Activated naive CD4-positive, alpha-beta T cell treated with anti-CD3 and anti-CD28 coated beads, Interleukin-2, amount 50 U/mL, for 24 hours (primary cell): Measurements from ENCODE around the gene PCDHGA1.
A peak's percentile ranks its signal among the peaks of the same experiment; 100 is the strongest.
"Not testable (repeated sequence)": the region's sequence is repeated elsewhere in the genome, so short reads cannot be mapped to it uniquely, and the experiment has no call there.

Source experiments
- H3K27ac Mint-ChIP-seq: one replicate; pipeline ENCODE4 v1.8.0; 2021; ENCODE audit warnings: mild to moderate bottlenecking, mixed read lengths
- H3K27me3 Mint-ChIP-seq: one replicate; pipeline ENCODE4 v1.8.0; 2021; ENCODE audit warnings: mixed read lengths
- H3K36me3 Mint-ChIP-seq: one replicate; pipeline ENCODE4 v1.8.0; 2021; ENCODE audit warnings: mixed read lengths
- H3K4me1 Mint-ChIP-seq: one replicate; pipeline ENCODE4 v1.8.0; 2021; ENCODE audit warnings: mixed read lengths
- H3K4me3 Mint-ChIP-seq: one replicate; pipeline ENCODE4 v1.8.0; 2021; ENCODE audit warnings: mild to moderate bottlenecking, mixed read lengths
- H3K9me3 Mint-ChIP-seq: one replicate; pipeline ENCODE4 v1.8.0; 2021; ENCODE audit warnings: mixed read lengths

Gene PCDHGA1

DNA sequence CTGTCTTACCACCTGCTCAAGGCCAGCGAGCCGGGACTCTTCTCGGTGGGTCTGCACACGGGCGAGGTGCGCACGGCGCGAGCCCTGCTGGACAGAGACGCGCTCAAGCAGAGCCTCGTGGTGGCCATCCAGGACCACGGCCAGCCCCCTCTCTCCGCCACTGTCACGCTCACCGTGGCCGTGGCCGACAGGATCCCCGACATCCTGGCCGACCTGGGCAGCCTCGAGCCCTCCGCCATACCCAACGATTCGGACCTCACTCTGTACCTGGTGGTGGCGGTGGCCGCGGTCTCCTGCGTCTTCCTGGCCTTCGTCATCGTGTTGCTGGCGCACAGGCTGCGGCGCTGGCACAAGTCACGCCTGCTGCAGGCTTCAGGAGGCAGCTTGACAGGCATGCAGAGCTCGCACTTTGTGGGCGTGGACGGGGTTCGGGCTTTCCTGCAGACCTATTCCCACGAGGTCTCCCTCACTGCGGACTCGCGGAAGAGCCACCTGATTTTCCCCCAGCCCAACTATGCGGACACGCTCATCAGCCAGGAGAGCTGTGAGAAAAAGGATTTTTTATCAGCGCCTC is 10.6 kb downstream of the PCDHGA1 start:
- H3K9me3 Mint-ChIP-seq, result peaks cover 44% of the 10 kb centered on the region
- H3K27ac Mint-ChIP-seq, H3K4me1 Mint-ChIP-seq, H3K4me3 Mint-ChIP-seq: not testable (repeated sequence)
- H3K27me3 Mint-ChIP-seq, result peaks cover 68% of the 10 kb centered on the region
- peaks cover 27% of the 10 kb centered on the region for H3K36me3 Mint-ChIP-seq

GRCh38 chr5:141342773-141343172 is 12.5 kb downstream of the PCDHGA1 start:
- H3K4me1 Mint-ChIP-seq, result no peaks in the 10 kb centered on the region
- H3K36me3 Mint-ChIP-seq, result peaks cover 20% of the 10 kb centered on the region
- no peak overlapping the region for H3K4me3 Mint-ChIP-seq
- H3K27me3 Mint-ChIP-seq, result peaks cover 61% of the 10 kb centered on the region
- H3K27ac Mint-ChIP-seq, result no peak overlapping the region
- peaks cover 38% of the 10 kb centered on the region for H3K9me3 Mint-ChIP-seq

DNA sequence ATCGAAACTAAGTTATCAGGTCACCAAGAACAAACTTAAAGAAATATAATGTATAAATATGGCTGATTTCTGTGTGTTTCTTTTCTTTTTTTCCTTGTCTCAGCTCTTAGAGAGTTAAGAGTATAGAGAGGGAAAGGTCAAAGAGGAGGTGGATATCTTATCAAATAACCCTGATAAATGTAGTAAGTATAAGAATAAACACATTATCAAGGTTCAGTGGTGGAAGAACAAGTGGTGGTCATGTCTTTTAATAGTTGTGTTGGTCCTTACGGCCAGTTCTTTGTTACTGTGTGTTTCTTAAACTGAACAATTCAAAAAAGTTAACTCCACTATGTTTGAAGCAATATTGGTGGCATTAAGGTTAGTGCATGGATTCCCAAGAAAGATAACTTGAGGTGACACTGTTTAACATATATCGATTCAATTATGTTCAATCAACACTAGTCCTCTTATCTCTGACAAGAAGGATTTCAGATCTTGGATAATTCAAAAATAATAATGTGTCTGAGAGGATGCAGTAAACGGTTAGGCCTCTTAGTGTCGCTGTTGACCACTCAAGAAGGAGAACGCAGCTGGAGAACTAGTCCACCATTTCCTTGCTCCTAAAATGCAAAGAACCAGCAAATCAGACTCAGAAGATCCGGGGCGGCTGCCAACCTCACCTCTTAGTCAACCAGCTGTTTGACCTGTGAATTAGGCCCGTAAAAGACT is 13.1 kb downstream of the PCDHGA1 start, which contains the start of gene PCDHGA3:
Gene PCDHGA3, plus strand, starts transcription at position 588 of the 711 bp plus-strand sequence. CDS start 205 bp downstream, outside the sequence.
- H3K9me3 Mint-ChIP-seq, result peaks cover 32% of the 10 kb centered on the region
- no peak within 1 kb of the TSS for H3K4me3 Mint-ChIP-seq
- peaks cover 20% of the 10 kb centered on the region for H3K36me3 Mint-ChIP-seq
- no peak within 1 kb of the TSS for H3K27ac Mint-ChIP-seq
- peaks cover 58% of the 10 kb centered on the region for H3K27me3 Mint-ChIP-seq
- no peaks in the 10 kb centered on the region for H3K4me1 Mint-ChIP-seq

DNA sequence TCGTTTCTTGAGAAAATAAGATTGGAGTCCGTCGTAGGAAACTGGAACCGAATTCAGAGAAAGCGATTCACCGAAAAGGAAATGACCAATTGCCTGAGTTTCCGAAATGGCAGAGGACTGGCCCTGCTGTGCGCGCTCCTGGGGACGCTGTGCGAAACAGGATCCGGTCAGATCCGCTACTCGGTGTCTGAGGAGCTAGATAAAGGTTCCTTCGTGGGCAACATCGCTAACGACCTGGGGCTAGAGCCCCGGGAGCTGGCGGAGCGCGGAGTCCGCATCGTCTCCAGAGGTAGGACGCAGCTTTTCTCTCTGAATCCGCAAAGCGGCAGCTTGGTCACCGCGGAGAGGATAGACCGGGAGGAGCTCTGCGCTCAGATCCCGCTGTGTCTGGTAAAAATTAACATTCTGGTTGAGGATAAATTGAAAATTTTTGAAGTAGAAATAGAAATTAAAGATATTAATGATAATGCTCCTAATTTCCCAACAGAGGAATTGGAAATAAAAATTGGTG is 13.7 kb downstream of the PCDHGA1 start:
- Mint-ChIP-seq H3K36me3 (peaks cover 22% of the 10 kb centered on the region), H3K4me1 (no peaks in the 10 kb centered on the region), H3K4me3 (no peak overlapping the region), H3K27me3 (peaks cover 58% of the 10 kb centered on the region), H3K9me3 (peaks cover 35% of the 10 kb centered on the region), H3K27ac (no peak overlapping the region)

DNA sequence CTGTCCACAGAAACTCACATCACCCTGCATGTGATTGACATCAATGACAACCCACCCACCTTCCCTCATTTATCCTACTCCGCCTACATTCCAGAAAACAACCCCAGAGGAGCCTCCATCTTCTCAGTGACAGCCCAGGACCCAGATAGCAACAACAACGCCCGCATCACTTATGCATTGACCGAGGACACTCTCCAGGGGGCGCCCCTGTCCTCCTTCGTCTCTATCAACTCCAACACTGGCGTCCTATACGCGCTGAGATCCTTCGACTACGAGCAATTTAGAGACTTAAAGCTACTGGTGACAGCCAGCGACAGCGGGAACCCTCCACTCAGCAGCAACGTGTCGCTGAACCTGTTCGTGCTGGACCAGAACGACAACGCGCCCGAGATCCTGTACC is 15.0 kb downstream of the PCDHGA1 start:
- no peak overlapping the region for H3K27ac Mint-ChIP-seq
- H3K4me1 Mint-ChIP-seq, result no peaks in the 10 kb centered on the region
- H3K36me3 Mint-ChIP-seq, result peaks cover 21% of the 10 kb centered on the region
- H3K27me3 Mint-ChIP-seq, result peaks cover 63% of the 10 kb centered on the region
- peaks cover 33% of the 10 kb centered on the region for H3K9me3 Mint-ChIP-seq
- H3K4me3 Mint-ChIP-seq, result no peak overlapping the region

- H3K4me1 Mint-ChIP-seq, H3K4me3 Mint-ChIP-seq, H3K27ac Mint-ChIP-seq: not testable (repeated sequence)
- H3K36me3 Mint-ChIP-seq, result peaks cover 20% of the 10 kb centered on the region
- H3K27me3 Mint-ChIP-seq, result peaks cover 66% of the 10 kb centered on the region
- H3K9me3 Mint-ChIP-seq, result peaks cover 33% of the 10 kb centered on the region
Observed at GRCh38 chr5:141346017-141346416, 15.7 kb downstream of the PCDHGA1 start.

GRCh38 chr5:141349917-141350619 is 19.8 kb downstream of the PCDHGA1 start, which contains the start of gene PCDHGB1:
Gene PCDHGB1, plus strand, starts transcription at chr5:141350099. Its CDS starts 162 bp downstream, at chr5:141350261.
- Mint-ChIP-seq H3K27me3 (peaks cover 55% of the 10 kb centered on the region), H3K4me3 (no peak within 1 kb of the TSS), H3K27ac (peak within 1 kb of the TSS; percentile 80), H3K36me3 (peaks cover 18% of the 10 kb centered on the region), H3K4me1 (no peaks in the 10 kb centered on the region), H3K9me3 (peaks cover 31% of the 10 kb centered on the region)

DNA sequence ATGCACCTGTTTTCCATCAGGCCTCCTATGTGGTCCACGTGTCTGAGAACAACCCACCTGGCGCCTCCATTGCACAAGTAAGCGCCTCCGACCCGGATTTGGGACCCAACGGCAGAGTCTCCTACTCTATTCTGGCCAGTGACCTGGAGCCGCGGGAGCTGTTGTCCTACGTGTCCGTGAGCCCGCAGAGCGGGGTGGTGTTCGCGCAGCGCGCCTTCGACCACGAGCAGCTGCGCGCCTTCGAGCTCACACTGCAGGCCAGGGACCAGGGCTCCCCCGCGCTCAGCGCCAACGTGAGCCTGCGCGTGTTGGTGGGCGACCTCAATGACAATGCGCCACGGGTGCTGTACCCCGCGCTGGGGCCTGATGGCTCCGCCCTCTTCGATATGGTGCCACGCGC is 21.3 kb downstream of the PCDHGA1 start:
- Mint-ChIP-seq H3K27me3 (peaks cover 57% of the 10 kb centered on the region), H3K27ac (no peak overlapping the region), H3K4me3 (no peak overlapping the region), H3K9me3 (peaks cover 24% of the 10 kb centered on the region), H3K36me3 (peaks cover 13% of the 10 kb centered on the region), H3K4me1 (no peaks in the 10 kb centered on the region)

- Mint-ChIP-seq H3K27me3 (peaks cover 60% of the 10 kb centered on the region), H3K27ac (no peak within 1 kb of the TSS), H3K4me1 (no peaks in the 10 kb centered on the region), H3K4me3 (no peak within 1 kb of the TSS), H3K36me3 (peaks cover 12% of the 10 kb centered on the region), H3K9me3 (peaks cover 21% of the 10 kb centered on the region)
Observed at GRCh38 chr5:141354900-141355469, 24.7 kb downstream of the PCDHGA1 start, which contains the start of gene PCDHGA4. Gene PCDHGA4, plus strand, starts transcription at chr5:141355021. Its CDS starts 87 bp downstream, at chr5:141355108.

- H3K4me1 Mint-ChIP-seq, result no peaks in the 10 kb centered on the region
- no peak overlapping the region for H3K4me3 Mint-ChIP-seq
- no peak overlapping the region for H3K27ac Mint-ChIP-seq
- peaks cover 17% of the 10 kb centered on the region for H3K9me3 Mint-ChIP-seq
- peaks cover 59% of the 10 kb centered on the region for H3K27me3 Mint-ChIP-seq
- H3K36me3 Mint-ChIP-seq, result peaks cover 14% of the 10 kb centered on the region
Observed at GRCh38 chr5:141355641-141356040, 25.3 kb downstream of the PCDHGA1 start.

- H3K4me1 Mint-ChIP-seq, result no peaks in the 10 kb centered on the region
- peaks cover 17% of the 10 kb centered on the region for H3K9me3 Mint-ChIP-seq
- peaks cover 59% of the 10 kb centered on the region for H3K27me3 Mint-ChIP-seq
- H3K4me3 Mint-ChIP-seq, result no peak overlapping the region
- no peak overlapping the region for H3K27ac Mint-ChIP-seq
- peaks cover 18% of the 10 kb centered on the region for H3K36me3 Mint-ChIP-seq
Observed at GRCh38 chr5:141356133-141356532, 25.8 kb downstream of the PCDHGA1 start.

DNA sequence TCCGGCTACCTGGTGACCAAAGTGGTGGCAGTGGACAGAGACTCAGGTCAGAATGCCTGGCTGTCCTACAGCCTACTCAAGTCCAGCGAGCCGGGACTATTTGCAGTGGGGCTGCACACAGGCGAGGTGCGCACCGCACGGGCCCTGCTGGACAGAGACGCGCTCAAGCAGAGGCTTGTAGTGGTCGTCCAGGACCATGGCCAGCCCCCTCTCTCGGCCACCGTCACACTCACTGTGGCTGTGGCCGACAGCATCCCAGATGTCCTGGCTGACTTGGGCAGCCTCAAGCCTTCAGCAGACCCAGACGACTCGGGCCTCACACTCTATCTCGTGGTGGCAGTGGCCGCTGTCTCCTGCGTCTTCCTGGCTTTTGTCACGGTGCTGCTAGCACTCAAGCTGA is 26.6 kb downstream of the PCDHGA1 start:
- Mint-ChIP-seq H3K9me3 (peaks cover 17% of the 10 kb centered on the region), H3K27ac (no peak overlapping the region), H3K27me3 (peaks cover 63% of the 10 kb centered on the region)

DNA sequence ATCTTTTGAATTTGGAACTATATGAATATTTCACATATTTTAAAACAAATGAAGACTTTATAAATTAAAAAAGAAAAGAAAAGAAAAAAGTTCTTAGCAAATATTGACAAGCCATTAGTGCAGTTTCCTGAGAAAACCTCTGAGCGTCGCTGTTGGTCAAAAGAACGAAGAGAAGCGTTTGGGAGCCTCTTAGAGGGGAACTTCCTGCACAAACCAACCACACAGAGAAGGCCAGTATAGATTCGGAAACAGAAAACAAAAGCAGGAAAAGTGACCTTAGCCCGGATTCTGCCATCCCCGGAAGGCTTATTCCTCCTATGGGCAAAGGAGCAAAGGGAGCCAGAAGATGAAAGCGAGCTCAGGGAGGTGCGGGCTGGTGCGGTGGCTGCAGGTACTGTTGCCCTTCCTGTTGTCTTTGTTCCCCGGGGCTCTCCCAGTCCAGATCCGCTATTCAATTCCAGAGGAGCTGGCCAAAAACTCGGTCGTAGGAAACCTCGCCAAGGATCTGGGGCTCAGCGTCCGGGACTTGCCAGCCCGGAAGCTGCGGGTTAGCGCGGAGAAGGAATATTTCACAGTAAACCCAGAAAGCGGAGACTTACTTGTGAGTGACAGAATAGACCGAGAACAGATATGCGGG is 29.6 kb downstream of the PCDHGA1 start, which contains the start of gene PCDHGB2:
Gene PCDHGB2, plus strand, starts transcription at position 205 of the 637 bp plus-strand sequence. Its CDS starts 142 bp downstream, at position 347.
- Mint-ChIP-seq H3K27ac (peak within 1 kb of the TSS; percentile 48), H3K4me1 (no peaks in the 10 kb centered on the region), H3K9me3 (peaks cover 28% of the 10 kb centered on the region), H3K4me3 (peak within 1 kb of the TSS; percentile 81), H3K36me3 (peaks cover 24% of the 10 kb centered on the region), H3K27me3 (peaks cover 67% of the 10 kb centered on the region)

More for the DNA sequence above, 26.6 kb downstream of the PCDHGA1 start:
- H3K4me3 Mint-ChIP-seq, result no peak overlapping the region
- H3K4me1 Mint-ChIP-seq, result no peaks in the 10 kb centered on the region
- peaks cover 18% of the 10 kb centered on the region for H3K36me3 Mint-ChIP-seq

DNA sequence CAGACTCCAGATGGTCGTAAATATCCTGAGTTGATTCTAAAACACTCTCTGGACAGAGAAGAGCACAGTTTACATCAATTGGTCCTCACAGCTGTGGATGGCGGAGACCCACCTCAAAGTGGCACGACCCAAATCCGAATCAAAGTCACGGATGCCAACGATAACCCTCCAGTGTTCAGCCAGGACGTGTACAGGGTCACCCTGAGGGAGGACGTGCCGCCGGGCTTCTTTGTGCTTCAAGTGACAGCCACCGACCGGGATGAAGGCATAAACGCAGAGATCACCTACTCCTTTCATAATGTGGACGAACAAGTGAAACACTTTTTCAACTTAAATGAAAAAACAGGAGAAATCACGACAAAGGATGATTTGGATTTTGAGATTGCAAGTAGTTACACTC is 30.4 kb downstream of the PCDHGA1 start:
- H3K4me1 Mint-ChIP-seq, result no peaks in the 10 kb centered on the region
- H3K4me3 Mint-ChIP-seq, result peak overlapping the region; percentile 15
- no peak overlapping the region for H3K27ac Mint-ChIP-seq
- peaks cover 28% of the 10 kb centered on the region for H3K9me3 Mint-ChIP-seq
- H3K36me3 Mint-ChIP-seq, result peaks cover 31% of the 10 kb centered on the region
- H3K27me3 Mint-ChIP-seq, result peaks cover 72% of the 10 kb centered on the region

GRCh38 chr5:141362719-141363118 is 32.4 kb downstream of the PCDHGA1 start:
- no peak overlapping the region for H3K27ac Mint-ChIP-seq
- H3K9me3 Mint-ChIP-seq, result peaks cover 28% of the 10 kb centered on the region
- H3K4me1 Mint-ChIP-seq, result no peaks in the 10 kb centered on the region
- H3K27me3 Mint-ChIP-seq, result peaks cover 70% of the 10 kb centered on the region
- H3K36me3 Mint-ChIP-seq, result peaks cover 32% of the 10 kb centered on the region
- H3K4me3 Mint-ChIP-seq, result no peak overlapping the region
